Forelimb muscle (tissue), 1 donor: ENCODE measurements around the gene CACYBP. TPM values are rescaled to one million over a fixed set of nuclear protein-coding genes. Genes with fewer than 3 reads are reported as not detected.

ENCODE experiments used
- DNase-seq: peaks from one replicate; pipeline ENCODE4 v3.0.0-alpha.2; 2013; ENCODE audit warnings: low read depth
- polyA plus RNA-seq: library from polyadenylated mRNA; unstranded; fragments of 120-200 nt; gene quantifications from one replicate; pipeline ENCODE4 v1.2.1, GENCODE V29; 2013; ENCODE audit not compliant: insufficient read length

The CACYBP gene
- polyA plus RNA-seq, result 94.9 TPM

GRCh38 chr1:174999936-175000696 lies at the start of gene CACYBP:
Gene CACYBP, plus strand, starts transcription at chr1:174999947. Its CDS starts 234 bp downstream, at chr1:175000181.
- no peak for DNase-seq

GRCh38 chr1:174953285-174954072 lies 46.3 kb upstream of the CACYBP start:
- no peak for DNase-seq

- DNase-seq, result no peak
These were observed 45.7 kb upstream of the CACYBP start for GRCh38 chr1:174954073-174954460.

- no peak for DNase-seq
These were observed 44.8 kb upstream of the CACYBP start for GRCh38 chr1:174954671-174955669.

GRCh38 chr1:174956086-174956485 lies 43.7 kb upstream of the CACYBP start:
- DNase-seq, result no peak

- DNase-seq, result no peak
These were observed 42.8 kb upstream of the CACYBP start for GRCh38 chr1:174956976-174957375.

- no peak for DNase-seq
These were observed 41.9 kb upstream of the CACYBP start for GRCh38 chr1:174957829-174958228.

GRCh38 chr1:174958396-174958795 lies 41.4 kb upstream of the CACYBP start:
- DNase-seq, result no peak

GRCh38 chr1:174960362-174960761 lies 39.4 kb upstream of the CACYBP start:
- DNase-seq, result no peak

- no peak for DNase-seq
These were observed 36.1 kb upstream of the CACYBP start for GRCh38 chr1:174963529-174964125.

GRCh38 chr1:174964261-174964971 lies 35.3 kb upstream of the CACYBP start:
- no peak for DNase-seq

- DNase-seq, result no peak
These were observed 34.8 kb upstream of the CACYBP start for GRCh38 chr1:174964972-174965361.

- no peak for DNase-seq
These were observed 34.3 kb upstream of the CACYBP start for GRCh38 chr1:174965362-174966007.

GRCh38 chr1:174966008-174966572 lies 33.7 kb upstream of the CACYBP start:
- no peak for DNase-seq

- no peak for DNase-seq
These were observed 31.7 kb upstream of the CACYBP start for GRCh38 chr1:174967845-174968705.

- no peak for DNase-seq
These were observed 30.9 kb upstream of the CACYBP start for GRCh38 chr1:174968750-174969244.

GRCh38 chr1:174969977-174970376 lies 29.8 kb upstream of the CACYBP start:
- no peak for DNase-seq

GRCh38 chr1:174971466-174971865 lies 28.3 kb upstream of the CACYBP start:
- DNase-seq, result no peak

GRCh38 chr1:174971902-174972301 lies 27.8 kb upstream of the CACYBP start:
- no peak for DNase-seq
